Measurements from ENCODE around the gene MOB3A.
A peak's percentile ranks its signal among the peaks of the same experiment; 100 is the strongest.
"Not testable (repeated sequence)": the region's sequence is repeated elsewhere in the genome, so short reads cannot be mapped to it uniquely, and the experiment has no call there.

Gene MOB3A

GRCh38 chr19:2103045-2103707 lies 7.0 kb upstream of the MOB3A start:
- no peak for DNase-seq

- no peak for DNase-seq
Measured at GRCh38 chr19:2101417-2102335, 5.5 kb upstream of the MOB3A start.

GRCh38 chr19:2100719-2101061 lies 4.6 kb upstream of the MOB3A start:
- no peak for DNase-seq

- DNase-seq, result no peak
Measured at GRCh38 chr19:2099937-2100718, 4.0 kb upstream of the MOB3A start.

GRCh38 chr19:2099054-2099501 lies 3.0 kb upstream of the MOB3A start:
- DNase-seq, result no peak

GRCh38 chr19:2097886-2098327 lies 1.8 kb upstream of the MOB3A start:
- DNase-seq, result no peak

- no peak for DNase-seq
Measured at GRCh38 chr19:2097203-2097885, 1.2 kb upstream of the MOB3A start.

GRCh38 chr19:2096480-2097202 lies 515 bp upstream of the MOB3A start, which contains the start of gene IZUMO4:
TSS of gene IZUMO4 (plus strand) at chr19:2096915. CDS start at chr19:2096946, 31 bp downstream.
- DNase-seq, result peak; percentile 100

GRCh38 chr19:2091926-2092525 lies 4.1 kb downstream of the MOB3A start:
- DNase-seq, result not testable (repeated sequence)

GRCh38 chr19:2089727-2090053 lies 6.4 kb downstream of the MOB3A start:
- DNase-seq, result no peak

- no peak for DNase-seq
Measured at GRCh38 chr19:2089001-2089711, 7.0 kb downstream of the MOB3A start.

- no peak for DNase-seq
Measured at GRCh38 chr19:2087621-2088100, 8.5 kb downstream of the MOB3A start.

- not testable (repeated sequence) for DNase-seq
Measured at GRCh38 chr19:2086695-2087620, 9.2 kb downstream of the MOB3A start.

- no peak for DNase-seq
Measured at GRCh38 chr19:2084993-2085720, 11.0 kb downstream of the MOB3A start.

GRCh38 chr19:2083174-2083854 lies 12.8 kb downstream of the MOB3A start:
- DNase-seq, result no peak

- DNase-seq, result no peak
Measured at GRCh38 chr19:2081873-2082810, 14.0 kb downstream of the MOB3A start.

Measured in right forelimb (tissue), 1 donor.